WERI-Rb-1 (cell line): ENCODE data around the gene CBY2.

ENCODE experiments used
- DNase-seq: peaks from one replicate; pipeline ENCODE4 v3.0.0-alpha.2; 2020
- H3K27ac ChIP-seq: fragments of 250-450 bp; sonication (Bioruptor Pico); 2 replicates; pipeline ENCODE4 v1.5.1; 2020; ENCODE audit warnings: mild to moderate bottlenecking, moderate library complexity
- H3K27me3 ChIP-seq: fragments of 250-450 bp; sonication (Bioruptor Pico); 2 replicates; pipeline ENCODE4 v1.5.1; 2021; ENCODE audit warnings: mild to moderate bottlenecking, low read depth, moderate library complexity; ENCODE audit not compliant: insufficient read depth, severe bottlenecking
- H3K36me3 ChIP-seq: fragments of 250-450 bp; sonication (Bioruptor Pico); 2 replicates; pipeline ENCODE4 v1.5.1; 2020; ENCODE audit warnings: mild to moderate bottlenecking, moderate library complexity
- H3K4me3 ChIP-seq: 2 replicates; pipeline ENCODE4 v1.5.1; 2011; ENCODE audit warnings: low read depth, mild to moderate bottlenecking, control low read depth, low read length
- H3K9me3 ChIP-seq: fragments of 250-450 bp; sonication (Bioruptor Pico); 2 replicates; pipeline ENCODE4 v1.5.1; 2021; ENCODE audit warnings: mild to moderate bottlenecking, moderate library complexity; ENCODE audit not compliant: severe bottlenecking
- TF ChIP-seq, protein P1 (sequence below): IDR thresholded peaks from 2 replicates; pipeline ENCODE4 v1.5.1; 2011; ENCODE audit warnings: low read depth, mild to moderate bottlenecking, control low read depth, inconsistent platforms, low read length

The CBY2 gene

GRCh38 chr13:45763419-45763818 is 61.3 kb downstream of the CBY2 start:
- TF ChIP-seq, protein P1, sequence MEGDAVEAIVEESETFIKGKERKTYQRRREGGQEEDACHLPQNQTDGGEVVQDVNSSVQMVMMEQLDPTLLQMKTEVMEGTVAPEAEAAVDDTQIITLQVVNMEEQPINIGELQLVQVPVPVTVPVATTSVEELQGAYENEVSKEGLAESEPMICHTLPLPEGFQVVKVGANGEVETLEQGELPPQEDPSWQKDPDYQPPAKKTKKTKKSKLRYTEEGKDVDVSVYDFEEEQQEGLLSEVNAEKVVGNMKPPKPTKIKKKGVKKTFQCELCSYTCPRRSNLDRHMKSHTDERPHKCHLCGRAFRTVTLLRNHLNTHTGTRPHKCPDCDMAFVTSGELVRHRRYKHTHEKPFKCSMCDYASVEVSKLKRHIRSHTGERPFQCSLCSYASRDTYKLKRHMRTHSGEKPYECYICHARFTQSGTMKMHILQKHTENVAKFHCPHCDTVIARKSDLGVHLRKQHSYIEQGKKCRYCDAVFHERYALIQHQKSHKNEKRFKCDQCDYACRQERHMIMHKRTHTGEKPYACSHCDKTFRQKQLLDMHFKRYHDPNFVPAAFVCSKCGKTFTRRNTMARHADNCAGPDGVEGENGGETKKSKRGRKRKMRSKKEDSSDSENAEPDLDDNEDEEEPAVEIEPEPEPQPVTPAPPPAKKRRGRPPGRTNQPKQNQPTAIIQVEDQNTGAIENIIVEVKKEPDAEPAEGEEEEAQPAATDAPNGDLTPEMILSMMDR: no peak
- Histone ChIP-seq H3K27ac (no peak overlapping the region), H3K4me3 (no peak overlapping the region), H3K27me3 (peaks cover 32% of the 10 kb centered on the region), H3K9me3 (peaks cover 3% of the 10 kb centered on the region), H3K36me3 (no peaks in the 10 kb centered on the region)
- no peak for DNase-seq
